Measurements from ENCODE around the gene NFATC3. TPM values are rescaled to one million over a fixed set of nuclear protein-coding genes. Genes with fewer than 3 reads are reported as not detected.
A peak's percentile ranks its signal among the peaks of the same experiment; 100 is the strongest.

NFATC3 gene
- total RNA-seq, 2 donors from 2014 or later: 94.5 to 101 TPM

DNA sequence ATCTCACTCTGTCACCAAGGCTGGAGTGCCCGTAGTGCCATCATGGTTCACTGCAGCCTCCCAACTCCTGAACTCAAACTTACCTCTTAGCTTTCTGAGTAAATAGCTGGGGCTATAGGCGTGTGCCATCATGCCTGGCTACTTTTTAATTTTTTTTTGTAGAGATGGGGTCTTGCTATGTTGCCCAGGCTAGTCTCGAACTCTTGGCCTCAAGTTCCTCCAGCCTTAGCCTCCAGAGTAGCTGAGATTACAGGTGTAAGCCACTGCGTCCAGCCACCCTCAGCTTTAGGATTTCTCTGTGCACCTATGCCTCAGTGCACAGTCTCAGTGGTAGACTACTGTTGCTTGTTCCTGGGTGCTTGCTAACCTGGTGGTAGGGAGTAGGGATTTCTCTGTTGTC lies 184.6 kb downstream of the NFATC3 start:
- Mint-ChIP-seq H3K27ac (peak overlapping the region; percentile 95), H3K36me3 (ENCODE audit: low read depth) (peaks cover 9% of the 10 kb centered on the region), H3K4me1 (peaks cover 56% of the 10 kb centered on the region), H3K4me3 (no peak overlapping the region), H3K27me3 (no peaks in the 10 kb centered on the region)
- no peaks in the 10 kb centered on the region for H3K9me3 ChIP-seq (ENCODE audit: control insufficient read depth, low read length, poor library complexity, severe bottlenecking)
- no peak for ATAC-seq
- no peak for DNase-seq

GRCh38 chr16:68270353-68270752 lies 185.2 kb downstream of the NFATC3 start:
- no peaks in the 10 kb centered on the region for H3K9me3 ChIP-seq (ENCODE audit: control insufficient read depth, low read length, poor library complexity, severe bottlenecking)
- ATAC-seq (no peak), DNase-seq (no peak)
- Mint-ChIP-seq H3K4me3 (no peak overlapping the region), H3K27ac (peak overlapping the region; percentile 95), H3K36me3 (ENCODE audit: low read depth) (peaks cover 9% of the 10 kb centered on the region), H3K27me3 (no peaks in the 10 kb centered on the region), H3K4me1 (peaks cover 51% of the 10 kb centered on the region)

GRCh38 chr16:68272507-68273209 lies 187.5 kb downstream of the NFATC3 start:
- Mint-ChIP-seq H3K27ac (peak overlapping the region; percentile 95), H3K4me1 (peaks cover 46% of the 10 kb centered on the region), H3K36me3 (ENCODE audit: low read depth) (peaks cover 9% of the 10 kb centered on the region), H3K27me3 (no peaks in the 10 kb centered on the region), H3K4me3 (peak overlapping the region; percentile 86)
- DNase-seq (peak in 2 of 3 donors; percentile 47 to 58), ATAC-seq (peak; percentile 53)
- no peaks in the 10 kb centered on the region for H3K9me3 ChIP-seq (ENCODE audit: control insufficient read depth, low read length, poor library complexity, severe bottlenecking)

- H3K27ac Mint-ChIP-seq: peak overlapping the region; percentile 95
- peaks cover 9% of the 10 kb centered on the region for H3K36me3 Mint-ChIP-seq (ENCODE audit: low read depth)
- H3K9me3 ChIP-seq (ENCODE audit: control insufficient read depth, low read length, poor library complexity, severe bottlenecking): no peaks in the 10 kb centered on the region
- H3K27me3 Mint-ChIP-seq: no peaks in the 10 kb centered on the region
- ATAC-seq (no peak), DNase-seq (no peak)
- peaks cover 40% of the 10 kb centered on the region for H3K4me1 Mint-ChIP-seq
- H3K4me3 Mint-ChIP-seq: peak overlapping the region; percentile 86
Measured at GRCh38 chr16:68273459-68273858, 188.3 kb downstream of the NFATC3 start.

DNA sequence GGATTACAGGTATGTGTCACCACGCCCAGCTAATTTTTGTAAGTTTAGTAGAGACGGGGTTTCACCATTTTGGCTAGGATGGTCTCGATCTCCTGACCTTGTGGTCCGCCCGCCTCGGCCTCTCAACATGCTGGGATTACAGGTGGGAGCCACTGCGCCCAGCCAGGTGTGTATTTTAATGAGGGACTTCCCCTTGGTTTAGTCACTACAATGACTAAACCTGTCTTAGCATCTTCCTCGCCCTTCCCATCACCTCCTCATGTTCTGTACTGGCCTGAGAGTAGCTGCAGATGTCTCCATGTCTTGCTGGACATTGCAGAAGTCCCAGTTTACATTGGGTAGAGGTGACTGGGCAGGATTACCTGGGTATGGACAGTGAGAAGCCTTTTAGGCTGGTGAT lies 188.7 kb downstream of the NFATC3 start:
- peaks cover 39% of the 10 kb centered on the region for H3K4me1 Mint-ChIP-seq
- ATAC-seq (no peak), DNase-seq (no peak)
- no peaks in the 10 kb centered on the region for H3K27me3 Mint-ChIP-seq
- peaks cover 9% of the 10 kb centered on the region for H3K36me3 Mint-ChIP-seq (ENCODE audit: low read depth)
- peak overlapping the region; percentile 95 for H3K27ac Mint-ChIP-seq
- H3K9me3 ChIP-seq (ENCODE audit: control insufficient read depth, low read length, poor library complexity, severe bottlenecking): no peaks in the 10 kb centered on the region
- H3K4me3 Mint-ChIP-seq: peak overlapping the region; percentile 66

DNA sequence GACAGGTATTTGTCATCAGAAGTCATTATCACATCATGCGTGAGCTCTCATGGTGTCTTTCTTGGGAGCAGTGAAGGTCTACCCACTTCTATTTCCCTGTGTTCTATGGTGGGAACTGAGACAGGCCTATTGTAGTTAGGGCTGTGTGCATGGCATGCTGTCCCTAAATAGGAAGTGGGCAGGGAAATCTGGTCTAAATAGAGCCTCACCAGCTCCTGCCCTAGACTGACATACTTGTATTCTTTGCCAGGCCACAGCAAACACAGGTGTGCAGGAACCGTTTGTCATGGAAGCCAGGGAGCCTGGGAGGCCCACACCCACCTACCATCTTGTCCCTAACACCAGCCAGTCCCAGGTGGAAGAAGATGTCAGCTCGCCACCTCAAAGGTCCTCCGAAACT lies 189.3 kb downstream of the NFATC3 start:
- H3K4me3 Mint-ChIP-seq: peak overlapping the region; percentile 66
- peak overlapping the region; percentile 95 for H3K27ac Mint-ChIP-seq
- no peak for DNase-seq
- H3K4me1 Mint-ChIP-seq: peaks cover 36% of the 10 kb centered on the region
- ATAC-seq: no peak
- H3K36me3 Mint-ChIP-seq (ENCODE audit: low read depth): peaks cover 5% of the 10 kb centered on the region
- H3K27me3 Mint-ChIP-seq: no peaks in the 10 kb centered on the region
- no peaks in the 10 kb centered on the region for H3K9me3 ChIP-seq (ENCODE audit: control insufficient read depth, low read length, poor library complexity, severe bottlenecking)

DNA sequence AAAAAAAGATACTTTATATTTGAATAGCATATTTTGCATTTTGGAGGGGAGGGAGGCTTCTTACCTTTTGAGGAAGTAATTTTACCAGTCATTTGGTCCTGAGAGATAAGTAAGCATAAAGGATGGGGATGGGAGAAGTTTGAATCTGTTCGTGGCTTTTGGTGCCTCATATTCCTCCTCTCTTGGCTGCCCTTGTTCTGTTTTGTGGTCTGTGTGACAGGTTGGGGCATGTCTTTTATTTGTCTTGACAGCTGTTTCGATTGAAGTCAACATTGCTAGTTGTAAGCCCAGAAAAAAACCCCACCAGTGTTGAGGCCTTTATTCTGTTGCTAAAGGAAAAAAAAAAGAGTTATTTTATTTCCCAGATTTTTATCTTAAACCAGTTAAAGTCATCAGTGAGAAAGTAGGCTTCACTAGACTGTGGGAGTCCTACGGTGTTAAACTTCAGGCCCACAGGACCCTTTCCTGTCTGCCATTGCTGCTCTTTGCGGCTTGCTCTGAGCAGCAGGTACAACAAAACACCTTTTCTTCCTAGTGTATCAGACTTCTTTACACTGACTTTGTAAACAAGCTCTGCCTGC lies 190.5 kb downstream of the NFATC3 start:
- peak; percentile 83 for ATAC-seq
- no peaks in the 10 kb centered on the region for H3K9me3 ChIP-seq (ENCODE audit: control insufficient read depth, low read length, poor library complexity, severe bottlenecking)
- DNase-seq: peak in 2 of 3 donors; percentile 35 to 45
- peak overlapping the region; percentile 79 for H3K4me3 Mint-ChIP-seq
- no peaks in the 10 kb centered on the region for H3K27me3 Mint-ChIP-seq
- peak overlapping the region; percentile 95 for H3K27ac Mint-ChIP-seq
- H3K4me1 Mint-ChIP-seq: peaks cover 40% of the 10 kb centered on the region
- peaks cover 5% of the 10 kb centered on the region for H3K36me3 Mint-ChIP-seq (ENCODE audit: low read depth)

GRCh38 chr16:68276223-68276622 lies 191.1 kb downstream of the NFATC3 start:
- no peaks in the 10 kb centered on the region for H3K9me3 ChIP-seq (ENCODE audit: control insufficient read depth, low read length, poor library complexity, severe bottlenecking)
- peak overlapping the region; percentile 79 for H3K4me3 Mint-ChIP-seq
- peaks cover 3% of the 10 kb centered on the region for H3K36me3 Mint-ChIP-seq (ENCODE audit: low read depth)
- no peaks in the 10 kb centered on the region for H3K27me3 Mint-ChIP-seq
- peak overlapping the region; percentile 95 for H3K27ac Mint-ChIP-seq
- peaks cover 42% of the 10 kb centered on the region for H3K4me1 Mint-ChIP-seq
- ATAC-seq (no peak), DNase-seq (no peak)

Other genes with a start within 250 kb of the NFATC3 start
- 10 to 100 TPM; 31.2 to 33.1 TPM for gene THAP11, start 243.1 kb upstream of the NFATC3 start, total RNA-seq
- gene NUTF2, start 238.4 kb upstream of the NFATC3 start, total RNA-seq: 10 to 100 TPM; 46.6 to 66.8 TPM
- 10 to 100 TPM; 75.3 to 77.0 TPM for gene CENPT, start 237.7 kb upstream of the NFATC3 start, total RNA-seq
- 100 to 1,000 TPM in 1 of 2 donors, 10 to 100 TPM in 1; 99.0 to 105 TPM for gene EDC4, start 212.3 kb upstream of the NFATC3 start, total RNA-seq
- gene NRN1L, start 200.5 kb upstream of the NFATC3 start, total RNA-seq: 1 to 10 TPM; 2.5 to 2.6 TPM
- gene PSKH1, start 192.1 kb upstream of the NFATC3 start, total RNA-seq: 10 to 100 TPM; 14.5 to 15.5 TPM
- gene CTRL, start 153.5 kb upstream of the NFATC3 start, total RNA-seq: 1 to 10 TPM; 6.7 to 8.4 TPM
- 100 to 1,000 TPM in 1 of 2 donors, 10 to 100 TPM in 1; 93.7 to 119 TPM for gene PSMB10, start 148.5 kb upstream of the NFATC3 start, total RNA-seq
- gene LCAT, start 141.2 kb upstream of the NFATC3 start, total RNA-seq: 1 to 10 TPM; 4.6 to 5.7 TPM
- 10 to 100 TPM; 19.5 to 24.3 TPM for gene SLC12A4, start 116.7 kb upstream of the NFATC3 start, total RNA-seq
- gene DPEP3, start 104.9 kb upstream of the NFATC3 start, total RNA-seq: under 1 TPM; 0.22 to 0.68 TPM
- gene DPEP2, start 85.9 kb upstream of the NFATC3 start, total RNA-seq: 10 to 100 TPM; 42.7 to 51.2 TPM
- gene DPEP2NB, start 69.5 kb upstream of the NFATC3 start, total RNA-seq: not detected
- gene DDX28, start 62.1 kb upstream of the NFATC3 start, total RNA-seq: 10 to 100 TPM; 13.2 to 14.8 TPM
- gene DUS2, start 62.1 kb upstream of the NFATC3 start, total RNA-seq: 10 to 100 TPM; 12.0 to 12.3 TPM
- gene ESRP2, start 150.8 kb downstream of the NFATC3 start, total RNA-seq: under 1 TPM; 0.10 to 0.16 TPM
- gene PLA2G15, start 160.0 kb downstream of the NFATC3 start, total RNA-seq: 1 to 10 TPM; 6.6 to 7.4 TPM
- gene SLC7A6, start 179.2 kb downstream of the NFATC3 start, total RNA-seq: 100 to 1,000 TPM; 148 to 171 TPM
- gene SLC7A6OS, start 225.6 kb downstream of the NFATC3 start, total RNA-seq: 10 to 100 TPM; 35.3 to 36.0 TPM
- gene PRMT7, start 225.6 kb downstream of the NFATC3 start, total RNA-seq: 10 to 100 TPM; 55.2 to 59.4 TPM

All from T-helper 17 cell (primary cell).